DMS 273 (cell line): Measurements from ENCODE around the gene NRBP1.
A peak's percentile ranks its signal among the peaks of the same experiment; 100 is the strongest.
"Not testable (repeated sequence)": the region's sequence is repeated elsewhere in the genome, so short reads cannot be mapped to it uniquely, and the experiment has no call there.

Experiments
- DNase-seq: peaks from one replicate; lab custom pipeline; 2025; ENCODE audit not compliant: unreplicated experiment; lab: John Stamatoyannopoulos, UW

Gene NRBP1

GRCh38 chr2:27421660-27422250 is 6.7 kb upstream of the NRBP1 start:
- no peak for DNase-seq

DNA sequence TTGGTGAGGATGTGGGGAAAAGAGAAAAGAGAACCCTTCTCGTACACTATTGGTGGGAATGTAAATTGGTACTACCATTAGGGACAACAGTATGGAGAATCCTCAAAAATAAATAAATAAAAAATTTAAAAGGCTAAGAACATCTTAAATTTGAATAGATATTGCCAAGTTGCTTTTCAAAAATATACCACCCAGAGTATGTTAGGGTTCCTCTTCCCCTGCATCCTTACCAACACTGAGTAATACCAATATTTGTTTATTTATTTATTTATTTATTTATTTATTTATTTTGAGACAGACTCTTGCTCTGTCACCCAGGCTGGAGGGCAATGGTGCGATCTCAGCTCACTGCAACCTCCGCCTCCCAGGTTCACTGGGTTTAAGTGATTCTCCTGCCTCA is 5.5 kb upstream of the NRBP1 start:
- DNase-seq = no peak

DNA sequence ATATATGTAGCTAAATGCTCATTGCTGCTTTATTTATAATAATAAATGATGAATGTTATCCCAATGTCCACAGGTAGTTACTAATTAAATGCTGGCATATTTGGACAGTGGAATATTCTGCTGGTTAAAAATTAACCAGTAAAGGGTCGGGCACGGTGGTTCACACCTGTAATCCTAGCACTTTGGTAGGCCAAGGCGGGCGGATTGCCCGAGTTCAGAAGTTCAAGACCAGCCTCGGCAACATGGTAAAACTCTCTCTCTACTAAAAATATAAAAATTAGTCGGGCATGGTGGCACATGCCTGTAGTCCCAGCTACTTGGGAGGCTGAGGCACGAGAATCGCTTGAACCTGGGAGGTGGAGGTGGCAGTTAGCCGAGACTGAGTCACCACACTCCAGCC is 3.4 kb upstream of the NRBP1 start:
- not testable (repeated sequence) for DNase-seq

GRCh38 chr2:27427863-27428212 is 593 bp upstream of the NRBP1 start:
- DNase-seq = no peak

DNA sequence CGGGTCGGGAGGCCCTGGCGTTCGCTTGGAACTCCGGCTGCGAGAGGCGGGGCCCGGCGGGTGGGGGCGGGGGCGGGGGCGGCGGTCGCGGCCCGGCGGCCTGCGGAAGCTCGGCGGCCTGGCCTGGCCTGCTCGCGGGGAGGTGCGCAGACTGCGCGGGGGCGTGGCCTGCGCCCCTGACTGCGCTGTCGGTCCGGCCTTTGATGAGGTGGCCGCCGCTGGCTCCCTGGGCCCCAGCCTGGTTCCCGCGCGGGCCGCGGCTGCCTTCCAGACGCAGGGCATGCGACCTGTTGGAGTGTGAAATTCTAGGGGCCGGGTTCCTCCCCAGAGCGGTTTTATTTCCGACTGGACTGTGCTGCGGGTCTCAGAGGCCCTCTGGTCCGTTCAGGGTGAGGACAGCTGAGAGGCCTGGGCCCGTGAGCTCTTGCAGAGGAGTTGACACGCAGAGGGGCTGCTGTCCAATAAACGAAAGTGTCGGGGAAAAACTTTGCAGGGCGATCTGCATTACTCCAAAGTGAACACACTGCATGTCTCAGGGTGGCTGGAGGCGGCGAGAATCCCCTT is 629 bp downstream of the NRBP1 start:
- DNase-seq = peak; percentile 91

DNA sequence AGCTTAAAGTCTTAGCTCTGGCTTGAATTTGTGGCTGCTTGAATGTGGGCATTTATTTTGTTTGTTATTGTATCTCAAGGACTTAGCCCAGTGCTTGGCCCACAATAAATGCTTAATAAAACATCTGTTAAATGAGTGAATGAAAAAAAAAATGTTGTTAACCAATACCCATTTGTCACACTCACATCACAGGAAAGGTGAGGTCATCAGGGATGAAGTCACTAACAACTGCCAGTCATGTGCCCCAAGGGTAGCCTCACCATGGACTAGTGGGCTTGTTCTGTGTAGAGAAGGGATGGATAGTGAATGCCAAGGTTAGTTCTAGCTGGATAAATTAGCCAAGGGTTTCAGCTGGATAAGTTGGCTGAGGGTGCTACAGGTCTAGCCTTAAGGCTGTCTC is 3.0 kb downstream of the NRBP1 start:
- DNase-seq = peak; percentile 25

GRCh38 chr2:27435628-27436027 is 7.2 kb downstream of the NRBP1 start:
- DNase-seq = no peak

DNA sequence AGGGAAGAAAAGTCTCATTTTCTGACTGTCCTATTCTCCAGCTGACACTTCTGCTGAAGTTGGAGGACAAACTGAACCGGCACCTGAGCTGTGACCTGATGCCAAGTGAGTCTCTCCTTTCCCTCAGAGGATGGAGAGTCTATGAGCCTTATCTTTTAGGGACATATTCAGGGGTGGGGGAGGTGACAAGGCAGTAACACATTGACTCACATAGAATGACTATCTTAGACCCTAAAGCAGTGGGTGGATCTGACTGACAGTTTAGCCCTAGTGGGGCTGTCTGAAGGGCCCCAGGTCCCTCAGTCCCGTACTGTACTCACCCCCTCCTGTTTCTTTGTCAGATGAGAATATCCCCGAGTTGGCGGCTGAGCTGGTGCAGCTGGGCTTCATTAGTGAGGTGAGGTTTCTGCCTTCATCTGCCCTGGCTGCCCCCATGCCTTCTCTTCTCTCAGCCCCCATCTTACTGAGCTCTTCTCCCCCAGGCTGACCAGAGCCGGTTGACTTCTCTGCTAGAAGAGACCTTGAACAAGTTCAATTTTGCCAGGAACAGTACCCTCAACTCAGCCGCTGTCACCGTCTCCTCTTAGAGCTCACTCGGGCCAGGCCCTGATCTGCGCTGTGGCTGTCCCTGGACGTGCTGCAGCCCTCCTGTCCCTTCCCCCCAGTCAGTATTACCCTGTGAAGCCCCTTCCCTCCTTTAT is 12.9 kb downstream of the NRBP1 start:
- no peak for DNase-seq

GRCh38 chr2:27441958-27442919 is 13.8 kb downstream of the NRBP1 start, which contains the start of gene KRTCAP3:
KRTCAP3 (plus strand) TSS chr2:27442381; CDS start chr2:27442413, 32 bp downstream.
- DNase-seq = peak; percentile 76

- no peak for DNase-seq
These were observed 14.5 kb downstream of the NRBP1 start for GRCh38 chr2:27442920-27443282.

GRCh38 chr2:27445155-27445554 is 16.7 kb downstream of the NRBP1 start:
- no peak for DNase-seq

DNA sequence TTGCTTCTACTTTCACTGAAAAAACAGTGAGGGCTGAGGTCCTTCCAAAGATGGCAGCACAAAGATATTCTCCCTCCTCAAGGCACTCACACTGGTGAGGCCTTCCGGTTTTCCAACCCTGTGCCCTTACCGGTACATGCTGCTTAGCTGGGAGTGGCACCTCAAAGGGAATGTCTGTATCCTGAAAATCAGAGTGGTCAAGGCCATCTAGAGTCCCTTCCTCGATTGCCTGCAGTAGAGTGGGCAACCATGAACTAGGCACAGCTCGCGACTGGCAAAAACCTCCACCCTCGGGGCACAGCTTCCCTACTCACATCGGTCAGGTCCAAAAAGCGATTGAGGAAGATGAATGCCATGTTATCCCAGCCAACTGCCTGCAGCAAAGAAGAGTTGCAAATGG is 17.2 kb downstream of the NRBP1 start:
- DNase-seq = no peak

- DNase-seq = no peak
These were observed 17.6 kb downstream of the NRBP1 start for GRCh38 chr2:27446057-27446456.

- no peak for DNase-seq
These were observed 19.9 kb downstream of the NRBP1 start for GRCh38 chr2:27448381-27448780.

- DNase-seq = no peak
These were observed 22.7 kb downstream of the NRBP1 start for GRCh38 chr2:27451095-27451494.

- no peak for DNase-seq
These were observed 25.5 kb downstream of the NRBP1 start for GRCh38 chr2:27453968-27454367.

GRCh38 chr2:27461118-27461517 is 32.7 kb downstream of the NRBP1 start:
- no peak for DNase-seq

- no peak for DNase-seq
These were observed 36.0 kb downstream of the NRBP1 start for GRCh38 chr2:27464443-27464842.

DNA sequence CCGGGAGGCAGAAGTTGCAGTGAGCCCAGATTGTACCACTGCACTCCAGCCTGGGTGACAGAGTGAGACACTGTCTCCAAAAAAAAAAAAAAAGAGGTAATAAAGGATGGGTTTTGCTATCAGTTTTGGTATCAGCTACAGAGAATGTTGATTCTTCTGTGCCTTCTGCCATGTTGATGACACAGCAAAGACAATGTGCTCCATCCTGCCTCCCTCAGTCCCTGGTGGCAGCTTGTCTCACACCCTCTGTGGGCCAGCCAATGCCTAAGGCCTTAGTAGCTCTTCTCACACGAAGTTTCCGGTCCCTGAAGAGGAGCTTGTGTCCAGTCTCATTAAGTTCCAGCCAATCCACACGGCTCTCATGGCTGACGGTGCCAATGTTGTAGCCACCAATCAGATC is 43.5 kb downstream of the NRBP1 start:
- DNase-seq = no peak

GRCh38 chr2:27485496-27485895 is 57.1 kb downstream of the NRBP1 start:
- DNase-seq = no peak

DNA sequence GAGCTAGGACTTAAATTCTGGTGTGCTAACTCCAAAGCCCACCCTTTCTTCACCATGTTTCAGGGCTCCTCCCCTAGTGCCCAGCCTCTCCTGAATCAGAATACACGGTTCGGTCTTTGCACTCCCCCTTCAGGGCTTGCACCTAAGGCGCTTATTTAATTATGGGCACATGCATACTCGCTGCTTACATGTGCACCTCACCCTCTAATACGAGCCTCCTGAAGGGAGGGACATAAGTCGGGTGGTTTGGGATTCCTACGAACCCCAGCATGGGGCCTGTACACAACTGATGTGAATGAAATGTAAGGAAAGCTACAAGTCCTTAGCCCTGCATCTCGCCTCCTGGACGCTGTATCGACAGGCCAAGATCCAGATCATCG is 60.7 kb downstream of the NRBP1 start:
- DNase-seq = peak; percentile 61
